Urothelium cell line (cell line): ENCODE measurements around the gene PLXNC1.

Experiments used
- DNase-seq: peaks from one replicate; pipeline ENCODE4 v3.0.0; 2011; ENCODE audit warnings: low spot score, mixed read lengths
- FAIRE-seq: peaks from 2 replicates; lab custom pipeline; 2011; peaks lifted over from hg19 to GRCh38; lab: Jason Lieb, UNC

The PLXNC1 gene

GRCh38 chr12:94157181-94157580 is 8.8 kb downstream of the PLXNC1 start:
- FAIRE-seq: no peak
- no peak for DNase-seq

- no peak for DNase-seq
Observed at GRCh38 chr12:94157981-94158411, 9.6 kb downstream of the PLXNC1 start.

GRCh38 chr12:94158666-94159065 is 10.3 kb downstream of the PLXNC1 start:
- no peak for FAIRE-seq

More at GRCh38 chr12:94157981-94158411, 9.6 kb downstream of the PLXNC1 start:
- no peak for FAIRE-seq

GRCh38 chr12:94162108-94162507 is 13.7 kb downstream of the PLXNC1 start:
- FAIRE-seq (no peak), DNase-seq (no peak)

More at GRCh38 chr12:94158666-94159065, 10.3 kb downstream of the PLXNC1 start:
- DNase-seq: no peak

- FAIRE-seq: no peak
Observed at GRCh38 chr12:94163850-94164249, 15.5 kb downstream of the PLXNC1 start.

GRCh38 chr12:94165138-94165537 is 16.8 kb downstream of the PLXNC1 start:
- DNase-seq (no peak), FAIRE-seq (no peak)

More at GRCh38 chr12:94163850-94164249, 15.5 kb downstream of the PLXNC1 start:
- no peak for DNase-seq

- FAIRE-seq (no peak), DNase-seq (no peak)
Observed at GRCh38 chr12:94165670-94166364, 17.4 kb downstream of the PLXNC1 start.

GRCh38 chr12:94167071-94167755 is 18.8 kb downstream of the PLXNC1 start:
- no peak for DNase-seq
- no peak for FAIRE-seq

GRCh38 chr12:94167756-94168416 is 19.5 kb downstream of the PLXNC1 start:
- DNase-seq (no peak), FAIRE-seq (no peak)

- DNase-seq: no peak
- no peak for FAIRE-seq
Observed at GRCh38 chr12:94169495-94169894, 21.1 kb downstream of the PLXNC1 start.

GRCh38 chr12:94169966-94170689 is 21.8 kb downstream of the PLXNC1 start:
- no peak for FAIRE-seq
- DNase-seq: no peak

GRCh38 chr12:94170690-94171594 is 22.6 kb downstream of the PLXNC1 start:
- FAIRE-seq (no peak), DNase-seq (no peak)

- DNase-seq (peak; percentile 30), FAIRE-seq (no peak)
Observed at GRCh38 chr12:94171595-94171930, 23.2 kb downstream of the PLXNC1 start.

GRCh38 chr12:94172031-94172430 is 23.7 kb downstream of the PLXNC1 start:
- FAIRE-seq: no peak
- DNase-seq: peak; percentile 42

- no peak for FAIRE-seq
- peak; percentile 22 for DNase-seq
Observed at GRCh38 chr12:94172973-94173372, 24.6 kb downstream of the PLXNC1 start.

- DNase-seq (no peak), FAIRE-seq (no peak)
Observed at GRCh38 chr12:94173660-94174265, 25.4 kb downstream of the PLXNC1 start.

- DNase-seq (no peak), FAIRE-seq (no peak)
Observed at GRCh38 chr12:94174576-94174975, 26.2 kb downstream of the PLXNC1 start.

GRCh38 chr12:94175763-94176668 is 27.6 kb downstream of the PLXNC1 start:
- FAIRE-seq: no peak
- no peak for DNase-seq

GRCh38 chr12:94178054-94178453 is 29.7 kb downstream of the PLXNC1 start:
- FAIRE-seq (no peak), DNase-seq (no peak)
